GF-D8 (cell line): ENCODE data around the gene MEF2C.

Experiments used
- DNase-seq: peaks from one replicate; lab custom pipeline; 2025; lab: John Stamatoyannopoulos, UW

MEF2C gene

DNA sequence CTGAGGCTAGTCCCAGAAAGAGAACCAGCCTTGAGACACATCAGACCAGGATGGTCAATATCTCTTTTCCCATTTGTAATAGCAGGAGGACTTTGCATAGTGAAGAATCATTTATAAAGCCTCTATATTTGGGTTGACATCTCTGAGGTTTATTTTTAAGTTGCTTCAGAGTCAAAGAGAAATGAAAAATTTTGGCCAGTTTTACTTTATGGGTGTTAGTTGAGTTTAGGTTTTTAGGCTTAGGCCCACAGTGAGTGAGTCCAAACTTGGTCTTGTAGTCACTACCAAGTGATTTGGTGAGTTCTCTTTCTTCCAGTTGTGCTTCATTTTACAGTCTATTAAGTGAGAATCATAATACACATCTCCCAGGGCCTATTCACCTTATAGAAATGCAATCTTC is 5.3 kb upstream of the MEF2C start:
- no peak for DNase-seq

GRCh38 chr5:88887342-88887741 is 4.4 kb upstream of the MEF2C start:
- no peak for DNase-seq

- DNase-seq = no peak
Measured at GRCh38 chr5:88886746-88887341, 3.9 kb upstream of the MEF2C start.

GRCh38 chr5:88886252-88886651 is 3.3 kb upstream of the MEF2C start:
- DNase-seq = no peak

DNA sequence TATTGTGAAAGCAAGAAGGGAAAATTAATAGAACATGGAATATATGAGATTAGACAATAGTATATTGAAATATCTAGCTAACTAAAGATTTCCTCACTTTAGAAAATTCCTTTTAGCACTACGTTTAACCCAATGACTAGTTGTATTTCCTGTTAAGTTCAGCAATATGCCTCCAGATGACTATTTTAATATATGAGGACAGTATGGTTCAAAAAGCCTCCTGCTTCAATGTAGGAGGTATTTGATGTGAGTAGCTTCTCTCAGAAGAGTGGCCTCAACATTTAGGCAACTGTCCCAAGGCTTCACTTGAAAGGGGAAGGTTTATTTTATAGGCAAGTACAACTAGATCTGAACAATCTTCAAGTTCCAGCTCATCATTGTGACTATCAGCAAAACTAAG is 2.0 kb upstream of the MEF2C start:
- DNase-seq = no peak

DNA sequence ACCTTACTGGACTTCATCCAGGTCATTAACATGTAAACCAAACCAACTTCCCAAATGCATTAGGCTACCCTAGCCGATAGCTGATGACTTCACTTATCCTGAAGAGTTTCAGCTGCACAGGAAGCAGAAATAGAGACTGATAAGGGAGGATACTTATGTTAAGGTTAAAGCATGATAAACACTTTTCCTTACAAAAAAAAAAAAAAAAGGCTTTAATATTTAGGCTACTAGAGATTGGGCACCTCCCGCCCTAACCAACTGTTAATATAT is 1.6 kb upstream of the MEF2C start:
- no peak for DNase-seq

DNA sequence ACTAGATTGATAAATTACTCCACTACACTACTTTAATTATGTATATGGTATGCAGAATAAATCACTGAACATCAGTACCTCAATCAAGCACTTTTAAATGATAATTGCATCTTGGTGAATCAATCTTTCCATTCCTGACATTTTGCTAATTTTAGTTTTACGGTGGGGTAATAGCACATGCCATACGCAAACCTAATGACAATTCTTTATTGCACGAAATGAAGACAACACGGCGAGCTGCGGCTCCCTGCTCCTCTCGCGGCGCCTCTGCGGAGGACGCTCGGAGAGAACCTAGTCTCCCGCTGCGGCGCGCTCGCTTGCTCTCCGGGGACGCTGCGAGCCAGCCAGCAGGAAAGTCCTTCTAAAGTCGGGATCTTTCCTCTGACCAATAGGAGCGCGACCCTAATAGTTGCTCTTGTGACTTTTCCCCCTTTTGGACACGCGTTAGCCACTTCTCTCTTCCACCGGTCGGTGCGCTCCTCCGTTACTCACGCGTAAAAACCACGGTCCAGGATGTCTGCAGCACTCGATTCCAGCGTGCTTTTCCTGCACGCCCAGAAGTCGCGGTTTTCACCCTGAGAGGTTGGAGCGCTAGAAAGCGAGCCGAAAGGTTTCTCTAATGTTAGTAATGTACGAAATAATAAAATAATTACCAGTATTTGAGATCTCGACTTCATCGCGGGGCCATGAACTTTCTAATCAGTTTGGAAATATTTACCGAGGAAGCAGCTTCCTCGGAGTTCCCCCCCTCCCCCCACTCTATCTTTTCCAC is 1.0 kb upstream of the MEF2C start:
- DNase-seq = no peak

- no peak for DNase-seq
Measured at GRCh38 chr5:88882276-88883038, 527 bp downstream of the MEF2C start.

GRCh38 chr5:88881571-88881971 is 1.4 kb downstream of the MEF2C start:
- no peak for DNase-seq

DNA sequence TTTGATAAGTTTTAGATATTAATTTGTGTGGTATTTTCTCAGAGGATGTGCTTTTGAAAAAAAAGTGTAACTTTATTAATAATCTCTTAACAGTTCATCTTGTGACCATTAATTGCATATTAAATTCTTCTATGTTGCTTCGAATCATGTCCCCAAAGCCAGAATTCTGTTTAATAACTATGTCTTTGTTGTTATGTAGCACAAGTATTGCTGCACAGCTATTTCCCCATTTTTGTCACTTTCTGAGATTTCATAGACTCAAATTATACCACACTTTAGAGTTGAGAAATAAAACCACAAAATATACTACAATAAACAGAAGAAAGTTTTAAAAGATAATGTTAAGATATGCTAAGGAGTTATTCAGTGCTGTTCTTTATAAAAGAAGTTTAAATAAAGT is 2.8 kb downstream of the MEF2C start:
- DNase-seq = no peak

- DNase-seq = no peak
Measured at GRCh38 chr5:88879724-88880123, 3.3 kb downstream of the MEF2C start.

DNA sequence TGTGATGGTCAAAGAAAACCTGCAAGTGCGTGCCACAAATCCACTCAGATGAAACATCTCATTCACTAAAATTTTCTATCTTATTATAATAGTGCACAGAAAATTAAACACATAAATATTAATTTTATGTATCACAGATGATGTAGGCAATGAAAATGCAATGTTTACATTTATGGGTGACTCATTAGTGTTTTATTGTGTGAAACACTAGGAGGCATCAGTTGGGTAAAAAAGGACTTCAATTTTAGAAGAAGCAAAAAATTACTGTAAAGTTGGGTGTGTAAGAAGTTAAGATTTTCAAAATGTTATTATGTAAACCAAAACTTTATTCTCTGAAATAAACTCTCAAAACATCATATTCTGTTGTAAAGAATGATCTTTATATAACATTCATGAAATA is 4.0 kb downstream of the MEF2C start:
- DNase-seq = no peak

DNA sequence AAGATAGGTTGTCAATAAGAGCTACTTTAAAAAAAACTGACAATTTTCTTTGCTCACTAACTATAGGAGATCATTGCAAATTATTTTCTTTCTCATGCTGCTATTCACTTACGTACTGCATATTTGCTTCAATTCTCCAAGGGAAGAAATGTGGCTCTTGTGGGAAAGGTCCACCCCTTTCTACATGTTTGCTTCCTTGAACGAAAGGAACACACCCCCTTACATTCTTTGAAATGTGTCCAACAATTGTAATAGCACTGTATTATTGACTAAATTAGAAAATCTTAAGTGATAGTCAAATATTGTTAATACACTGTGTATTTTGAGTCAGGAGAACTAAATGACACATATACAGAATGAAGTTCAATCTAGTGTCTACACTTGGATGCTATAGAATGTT is 5.2 kb downstream of the MEF2C start:
- DNase-seq = no peak

GRCh38 chr5:88876714-88877113 is 6.3 kb downstream of the MEF2C start:
- DNase-seq = no peak

GRCh38 chr5:88875341-88876234 is 7.4 kb downstream of the MEF2C start:
- DNase-seq = no peak

- no peak for DNase-seq
Measured at GRCh38 chr5:88873447-88873846, 9.5 kb downstream of the MEF2C start.

DNA sequence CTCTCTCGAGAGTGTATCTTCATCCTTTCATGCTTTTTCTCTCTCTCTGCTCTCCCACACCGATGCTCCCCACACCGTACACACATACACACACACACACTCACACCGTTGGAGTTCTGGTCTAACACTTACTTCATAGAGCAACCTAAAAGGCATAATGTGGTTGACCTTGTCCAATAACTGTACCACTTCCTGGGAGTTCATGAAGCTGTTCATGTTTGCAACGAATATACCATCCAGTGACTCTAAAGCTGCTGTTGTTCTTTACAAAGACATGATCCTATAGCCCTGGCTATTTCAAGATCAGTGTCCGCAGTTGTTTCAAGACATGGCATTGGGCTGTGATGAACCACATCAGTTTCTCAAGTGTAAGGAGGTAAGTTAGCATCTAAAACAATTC is 10.0 kb downstream of the MEF2C start:
- no peak for DNase-seq

GRCh38 chr5:88870285-88870684 is 12.7 kb downstream of the MEF2C start:
- no peak for DNase-seq

DNA sequence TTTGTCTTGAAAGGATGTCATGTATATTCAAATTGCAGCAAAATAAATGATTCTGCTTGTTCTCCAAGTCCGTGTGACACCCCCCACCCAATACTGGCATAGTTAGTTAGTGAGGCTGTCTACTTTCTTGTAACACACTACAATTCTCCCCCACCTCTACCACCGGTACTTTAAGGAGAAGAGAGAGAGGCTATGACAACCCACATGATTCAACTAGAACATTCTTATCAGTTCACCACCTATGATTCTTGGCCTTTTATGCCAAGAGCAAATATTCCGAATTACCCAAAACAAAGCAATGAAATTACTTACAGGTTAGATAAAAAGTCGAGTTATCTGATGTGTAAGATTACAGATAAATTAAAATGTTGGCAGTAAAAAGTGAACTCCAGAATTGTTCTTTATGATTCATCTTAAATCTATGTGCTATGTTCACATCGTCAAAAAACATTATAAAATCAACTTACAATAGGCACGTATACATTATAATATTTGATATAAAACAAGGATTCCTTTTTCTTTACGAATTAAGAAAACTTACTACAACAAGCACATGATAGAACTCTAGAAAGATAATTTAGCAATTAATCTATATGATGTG is 14.4 kb downstream of the MEF2C start:
- DNase-seq = no peak

- DNase-seq = no peak
Measured at GRCh38 chr5:88867638-88868037, 15.3 kb downstream of the MEF2C start.

DNA sequence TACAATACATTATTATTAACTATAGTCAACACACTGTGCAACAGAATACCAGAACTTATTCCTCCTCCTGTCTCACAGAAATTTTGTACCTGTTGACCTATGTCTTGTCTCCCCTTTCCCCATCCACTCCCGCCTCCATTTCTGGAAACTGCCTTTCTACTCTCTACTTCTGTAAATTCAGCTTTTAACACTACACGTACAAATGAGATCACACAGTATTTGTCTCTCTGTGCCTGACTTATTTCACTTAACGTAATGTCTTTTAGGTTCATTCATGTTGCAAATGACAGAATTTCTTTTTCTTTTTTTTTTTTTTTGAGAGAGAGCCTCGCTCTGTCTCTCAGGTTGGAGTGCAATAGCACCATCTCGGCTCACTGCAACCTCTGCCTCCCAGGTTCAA is 19.5 kb downstream of the MEF2C start:
- no peak for DNase-seq

- DNase-seq = no peak
Measured at GRCh38 chr5:88862547-88863175, 20.3 kb downstream of the MEF2C start.
